HG03342 (cell line): ENCODE data around the gene ZBED6.
"Not testable (repeated sequence)": the region's sequence is repeated elsewhere in the genome, so short reads cannot be mapped to it uniquely, and the experiment has no call there.

Experiments used
- ATAC-seq: cut with Tn5 transposase; IDR thresholded peaks from one replicate; pipeline ENCODE4 v1.9.1; 2021; ENCODE audit warnings: mild to moderate bottlenecking, moderate library complexity; ENCODE audit not compliant: unreplicated experiment

The ZBED6 gene, protein sequence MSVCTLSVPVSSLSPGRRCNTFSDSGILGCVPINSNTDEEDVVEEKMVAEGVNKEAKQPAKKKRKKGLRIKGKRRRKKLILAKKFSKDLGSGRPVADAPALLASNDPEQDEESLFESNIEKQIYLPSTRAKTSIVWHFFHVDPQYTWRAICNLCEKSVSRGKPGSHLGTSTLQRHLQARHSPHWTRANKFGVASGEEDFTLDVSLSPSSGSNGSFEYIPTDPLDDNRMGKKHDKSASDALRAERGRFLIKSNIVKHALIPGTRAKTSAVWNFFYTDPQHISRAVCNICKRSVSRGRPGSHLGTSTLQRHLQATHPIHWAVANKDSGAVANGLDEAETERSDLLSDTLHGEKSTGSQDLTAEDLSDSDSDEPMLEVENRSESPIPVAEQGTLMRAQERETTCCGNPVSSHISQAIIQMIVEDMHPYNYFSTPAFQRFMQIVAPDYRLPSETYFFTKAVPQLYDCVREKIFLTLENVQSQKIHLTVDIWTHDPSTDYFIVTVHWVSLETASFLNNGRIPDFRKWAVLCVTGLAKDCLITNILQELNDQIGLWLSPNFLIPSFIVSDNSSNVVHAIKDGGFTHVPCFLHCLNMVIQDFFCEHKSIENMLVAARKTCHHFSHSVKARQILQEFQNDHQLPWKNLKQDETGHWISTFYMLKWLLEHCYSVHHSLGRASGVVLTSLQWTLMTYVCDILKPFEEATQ (N-terminal part only)

DNA sequence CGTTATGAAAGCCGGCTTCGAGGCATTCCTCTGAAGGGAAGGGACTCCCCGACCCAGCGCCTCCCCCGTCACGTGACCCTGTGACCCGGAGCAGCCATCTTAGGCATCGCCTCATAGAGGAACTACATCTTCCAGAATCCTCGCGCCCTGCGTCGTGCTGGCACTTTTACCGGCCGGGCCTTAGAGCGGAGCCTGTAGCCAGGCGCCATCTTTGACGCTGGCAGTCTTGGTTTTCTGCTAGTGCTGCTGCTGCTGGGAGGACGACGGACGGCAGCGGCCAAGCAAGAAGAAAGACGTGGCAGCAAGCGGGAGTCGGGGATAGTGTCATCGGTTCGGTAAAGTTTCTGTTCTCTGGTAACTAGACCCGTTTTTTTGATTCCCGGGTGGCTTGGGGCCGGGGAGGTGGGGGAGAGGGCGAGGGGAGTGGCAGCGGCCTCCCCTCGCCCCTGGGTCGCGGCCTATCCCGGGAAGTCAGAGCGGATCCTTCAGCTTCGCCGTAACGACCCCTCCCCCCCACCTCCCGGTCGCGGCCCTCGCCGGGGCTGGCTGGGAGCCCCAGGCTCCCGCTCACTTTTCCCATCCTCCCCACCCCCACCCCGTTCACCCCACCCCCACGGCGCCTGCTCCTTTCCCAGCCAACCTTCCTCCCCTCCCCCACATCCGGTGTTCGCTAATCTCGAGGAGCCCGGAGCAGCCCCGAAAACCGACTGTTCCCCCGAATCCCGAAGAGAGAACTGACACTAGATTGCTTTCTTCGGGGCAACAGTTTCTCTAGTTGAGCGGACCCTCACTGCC, at the start of gene ZBED6, which contains the start of gene ZC3H11A:
Gene ZBED6 (plus strand): TSS at position 183 of the 795 bp plus-strand sequence. CDS start 1,900 bp downstream, outside the sequence.
Gene ZC3H11A (plus strand): TSS at position 183 of the 795 bp plus-strand sequence. CDS start 21,448 bp downstream, outside the sequence.
- peak; percentile 96 for ATAC-seq

DNA sequence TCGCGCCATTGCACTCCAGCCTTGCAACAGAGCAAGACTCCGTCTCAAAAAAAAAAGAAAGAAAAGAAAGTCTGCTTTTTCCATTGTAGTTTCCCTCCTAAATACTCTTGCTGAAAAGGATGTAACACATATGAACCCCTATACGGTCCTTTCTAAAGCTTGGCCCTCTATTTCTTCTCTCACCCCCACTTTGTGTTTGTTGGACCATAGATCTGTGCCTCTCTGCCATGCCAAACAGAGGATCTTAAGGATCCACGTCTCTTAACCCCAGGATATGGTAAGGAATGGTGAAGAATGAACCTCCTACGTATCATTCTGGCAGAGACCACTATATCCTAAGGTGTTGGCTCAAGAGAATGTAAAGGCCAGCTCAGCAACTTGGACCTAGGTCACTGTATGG, 49.1 kb upstream of the ZBED6 start:
- no peak for ATAC-seq

GRCh38 chr1:203751051-203751450, 44.4 kb upstream of the ZBED6 start:
- ATAC-seq, result no peak

DNA sequence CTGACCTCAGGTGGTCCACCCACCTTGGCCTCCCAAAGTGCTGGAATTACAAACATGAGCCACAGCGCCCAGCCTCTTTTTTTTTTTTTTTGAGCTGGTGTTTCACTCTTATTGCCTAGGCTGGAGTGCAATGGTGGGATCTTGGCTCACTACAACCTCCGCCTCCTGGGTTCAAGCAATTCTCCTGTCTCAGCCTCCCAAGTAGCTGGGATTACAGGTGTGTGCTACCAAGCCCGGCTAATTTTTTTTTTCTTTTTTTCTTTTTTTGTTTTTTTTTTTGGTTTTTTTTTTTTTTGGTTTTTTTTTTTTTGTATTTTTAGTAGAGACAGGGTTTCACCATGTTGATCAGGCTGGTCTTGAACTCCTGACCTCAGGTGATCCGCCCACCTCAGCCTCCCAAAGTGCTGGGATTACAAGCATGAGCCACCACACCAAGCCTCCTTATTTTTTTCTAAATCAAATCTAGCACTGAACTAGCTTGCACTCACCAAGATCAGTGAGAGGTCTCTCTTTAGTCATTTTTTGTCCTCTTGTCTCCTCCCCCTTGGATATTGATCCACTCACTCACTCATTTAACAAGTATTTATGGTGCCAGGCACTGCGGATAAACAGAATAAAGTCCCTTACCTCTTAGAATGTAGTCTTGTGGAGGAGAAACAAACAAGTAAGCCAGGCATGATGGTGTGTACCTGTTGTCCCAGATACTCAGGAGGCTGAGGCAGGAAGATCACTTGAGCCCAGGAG, 43.6 kb upstream of the ZBED6 start:
- ATAC-seq, result not testable (repeated sequence)

DNA sequence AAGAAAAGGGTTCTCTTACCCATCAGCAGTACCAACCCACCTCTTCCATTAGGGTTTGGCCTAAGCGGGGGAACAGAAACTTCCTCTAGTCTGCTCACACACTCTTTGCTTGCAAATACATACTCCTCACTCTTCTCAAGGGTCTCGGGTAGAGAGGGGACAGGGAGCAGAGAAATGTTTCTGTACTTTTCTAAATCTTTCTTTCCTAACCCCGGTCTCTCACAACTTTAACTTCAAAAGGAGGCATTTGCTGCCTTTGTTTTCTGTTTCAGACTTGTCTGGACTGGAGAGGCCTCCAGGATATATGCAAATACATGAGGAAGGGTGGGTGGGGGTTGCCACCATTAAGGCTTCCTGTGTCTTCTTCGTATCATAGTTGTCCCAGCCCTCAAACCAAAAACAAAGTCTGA, 41.0 kb upstream of the ZBED6 start:
- ATAC-seq, result peak; percentile 61

- ATAC-seq, result no peak
Observed at GRCh38 chr1:203756036-203756435, 39.4 kb upstream of the ZBED6 start.

- ATAC-seq, result not testable (repeated sequence)
Observed at GRCh38 chr1:203758749-203759148, 36.7 kb upstream of the ZBED6 start.

- no peak for ATAC-seq
Observed at GRCh38 chr1:203760506-203760905, 34.9 kb upstream of the ZBED6 start.

- ATAC-seq, result not testable (repeated sequence)
Observed at GRCh38 chr1:203761958-203762357, 33.5 kb upstream of the ZBED6 start.

DNA sequence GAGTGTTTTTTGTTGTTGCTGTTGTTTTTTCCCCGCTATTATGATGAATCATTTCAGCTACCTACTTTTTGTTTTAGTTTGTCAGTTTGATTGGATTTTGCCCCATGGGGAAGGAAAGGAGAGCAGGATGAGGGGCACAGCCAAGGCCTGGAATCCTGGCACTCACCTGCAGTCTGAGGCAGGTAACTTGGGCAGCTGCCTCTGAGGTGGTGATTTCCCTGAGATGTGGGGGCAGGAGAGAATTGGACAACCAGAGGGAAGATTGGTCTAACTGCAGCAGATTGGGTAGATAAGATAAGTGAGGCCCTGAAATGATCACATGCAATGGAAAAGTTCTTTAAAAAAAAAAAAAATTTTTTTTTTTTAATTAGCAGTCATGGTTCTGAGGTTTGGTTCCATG, 31.9 kb upstream of the ZBED6 start:
- no peak for ATAC-seq

GRCh38 chr1:203764105-203765028, 31.1 kb upstream of the ZBED6 start:
- no peak for ATAC-seq

DNA sequence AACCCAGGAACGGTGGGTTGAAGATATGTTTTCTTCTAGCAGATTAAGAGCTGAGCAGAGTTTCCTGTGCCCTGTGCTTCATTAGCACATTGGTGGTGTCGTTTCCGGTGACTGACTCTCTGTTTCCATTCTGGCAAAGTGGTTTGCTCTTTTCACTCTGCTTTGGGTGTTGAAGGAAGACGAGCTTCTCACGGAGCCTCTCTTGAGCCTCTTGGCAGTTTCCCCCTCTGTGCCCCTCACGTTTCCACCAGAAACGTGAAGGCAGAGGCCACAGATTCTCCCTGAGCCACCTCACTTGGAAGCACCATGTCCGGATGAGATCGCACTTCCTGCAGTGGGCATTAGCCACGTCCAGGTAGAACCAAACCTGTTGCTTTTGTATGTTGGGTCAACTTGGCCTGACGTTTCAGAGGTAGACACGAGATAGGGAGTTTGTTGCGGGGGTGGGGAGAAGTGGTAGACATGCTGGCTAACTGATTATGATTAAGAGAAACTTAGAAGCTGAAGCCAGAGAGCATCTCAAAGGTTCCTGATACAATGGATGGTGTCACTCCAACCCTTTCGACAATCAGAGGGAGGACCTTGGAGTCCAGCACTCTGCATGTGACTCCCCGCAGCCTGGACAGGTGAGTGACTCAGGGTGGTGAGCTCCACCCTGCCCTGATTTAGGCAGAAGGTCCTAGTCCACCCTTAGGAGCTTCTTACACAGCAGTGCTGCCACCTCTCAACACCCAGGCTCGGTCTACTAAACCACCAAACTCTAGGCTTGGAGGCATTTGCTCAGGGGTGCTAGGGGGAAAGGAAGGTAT, 30.2 kb upstream of the ZBED6 start, which contains the start of gene LAX1:
Gene LAX1 (plus strand): TSS at position 155 of the 809 bp plus-strand sequence. CDS start 383 bp downstream, at position 538.
- no peak for ATAC-seq

- no peak for ATAC-seq
Observed at GRCh38 chr1:203768256-203768655, 27.2 kb upstream of the ZBED6 start.

DNA sequence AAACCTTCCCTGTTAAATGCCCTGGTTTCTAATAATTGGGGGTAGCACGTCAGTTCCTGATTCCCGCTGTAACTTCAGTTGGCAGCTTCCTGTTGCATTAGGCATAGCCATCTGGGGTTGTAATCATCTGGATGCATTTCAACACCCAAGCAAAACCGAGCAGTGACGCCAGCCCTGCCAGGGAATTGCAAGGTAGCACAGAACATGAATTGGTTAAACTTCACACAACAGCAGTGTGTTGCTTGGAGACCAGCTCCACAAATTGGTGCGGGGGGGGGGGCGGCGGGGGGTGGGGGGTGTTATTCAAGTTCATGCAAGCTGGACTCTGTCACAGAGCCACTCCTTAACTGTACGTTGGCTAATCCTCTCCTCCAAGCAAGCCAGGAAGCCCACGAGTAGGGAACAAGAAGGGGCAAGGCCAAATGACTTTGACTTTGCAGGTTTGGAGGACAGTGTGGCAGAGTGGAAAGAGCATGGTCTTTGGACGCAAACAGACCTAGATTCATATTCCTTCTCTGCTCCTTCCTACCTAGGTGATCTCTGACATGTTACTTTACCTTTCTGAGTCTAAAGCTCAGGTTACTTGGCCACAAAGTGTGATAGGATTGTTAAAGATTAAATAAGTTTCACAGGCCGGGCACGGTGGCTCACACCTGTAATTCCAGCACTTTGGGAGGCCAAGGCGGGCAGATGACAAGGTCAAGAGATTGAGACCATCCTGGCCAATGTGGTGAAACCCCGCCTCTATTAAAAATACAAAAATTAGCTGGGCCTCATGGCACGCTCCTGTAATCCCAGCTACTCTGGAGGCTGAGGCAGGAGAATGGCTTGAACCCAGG, 25.7 kb upstream of the ZBED6 start:
- ATAC-seq, result no peak

- ATAC-seq, result no peak
Observed at GRCh38 chr1:203771901-203772301, 23.5 kb upstream of the ZBED6 start.

GRCh38 chr1:203772836-203773235, 22.6 kb upstream of the ZBED6 start:
- ATAC-seq, result no peak

DNA sequence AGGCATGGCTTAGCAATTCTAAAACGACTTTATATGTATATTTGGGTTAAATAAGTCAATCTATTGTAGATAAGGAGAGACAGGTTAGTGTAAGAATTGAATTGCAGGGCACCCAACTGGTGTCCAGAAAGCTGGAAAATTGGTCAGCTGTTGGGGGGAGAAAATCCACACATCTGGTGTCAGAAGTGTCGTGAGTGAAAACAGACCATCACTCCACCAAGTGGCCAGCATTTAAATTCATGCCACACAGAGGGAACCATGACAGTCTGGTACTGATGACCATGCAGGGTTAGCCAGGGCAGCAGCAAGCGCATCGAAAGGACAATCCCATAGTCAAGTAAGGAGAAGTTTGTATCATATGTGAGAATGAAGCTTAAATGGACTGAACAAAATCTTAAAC, 18.8 kb upstream of the ZBED6 start:
- ATAC-seq, result no peak

DNA sequence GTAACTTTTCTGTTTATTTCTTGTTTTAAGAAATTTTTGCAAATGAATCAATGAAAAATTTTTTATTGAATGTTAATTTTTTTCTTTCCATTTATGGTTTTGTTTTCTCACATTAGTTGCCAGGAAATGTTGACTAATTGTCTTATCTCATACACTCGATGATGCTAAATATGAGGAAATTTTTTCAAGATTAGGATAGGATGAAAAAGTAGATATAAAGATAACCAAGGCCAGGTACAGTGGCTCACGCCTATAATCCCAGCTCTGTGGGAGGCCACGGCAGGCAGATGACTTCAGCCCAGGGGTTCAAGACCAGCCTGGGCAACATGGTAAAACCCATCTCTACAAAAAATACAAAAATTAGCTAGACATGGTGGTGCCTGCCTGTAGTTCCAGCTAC, 17.8 kb upstream of the ZBED6 start:
- ATAC-seq, result no peak
